BLaER1 (cell line): ENCODE results near the gene LRP6.

ENCODE experiments used
- H3K27ac ChIP-seq: shearing (Covaris generic); formaldehyde crosslinking; 2 replicates; pipeline ENCODE4 v1.8.1; 2022
- H3K27me3 ChIP-seq: shearing (Covaris generic); formaldehyde crosslinking; 2 replicates; pipeline ENCODE4 v1.8.1; 2022
- H3K36me3 ChIP-seq: shearing (Covaris generic); formaldehyde crosslinking; 2 replicates; pipeline ENCODE4 v1.8.1; 2022
- H3K4me1 ChIP-seq: shearing (Covaris generic); formaldehyde crosslinking; 2 replicates; pipeline ENCODE4 v1.8.1; 2022
- H3K4me2 ChIP-seq: shearing (Covaris generic); formaldehyde crosslinking; 2 replicates; pipeline ENCODE4 v1.8.1; 2022
- H3K4me3 ChIP-seq: shearing (Covaris generic); formaldehyde crosslinking; 2 replicates; pipeline ENCODE4 v1.8.1; 2022
- H3K9ac ChIP-seq: shearing (Covaris generic); formaldehyde crosslinking; 2 replicates; pipeline ENCODE4 v1.8.1; 2022
- H3K9me3 ChIP-seq: shearing (Covaris generic); formaldehyde crosslinking; 2 replicates; pipeline ENCODE4 v1.8.1; 2022
- H4K20me1 ChIP-seq: shearing (Covaris generic); formaldehyde crosslinking; 2 replicates; pipeline ENCODE4 v1.8.1; 2022
- Cebpa-rat ChIP-seq: shearing (Covaris generic); IDR thresholded peaks from 2 replicates; pipeline ENCODE4 v1.8.1; 2022

Gene LRP6

DNA sequence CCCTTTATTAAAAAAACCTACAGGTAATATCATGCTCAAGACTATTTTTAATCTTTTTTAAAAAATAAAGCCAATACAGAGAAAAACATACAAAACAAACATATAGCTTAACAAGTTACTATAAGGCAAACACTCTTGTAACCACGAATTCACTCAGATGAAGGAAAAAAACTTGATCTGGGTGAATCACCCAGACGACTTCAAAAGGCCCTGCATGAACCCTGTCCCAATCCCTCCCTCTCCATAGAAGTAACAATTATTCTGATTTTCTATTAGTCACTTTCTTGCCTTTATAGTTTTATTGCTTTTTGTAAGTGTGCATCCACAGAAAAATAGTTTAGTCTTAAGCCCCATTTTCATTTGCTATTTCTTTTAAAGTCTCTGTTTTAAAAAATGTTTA lies 72.6 kb downstream of the LRP6 start:
- H3K27ac ChIP-seq, result no peak overlapping the region
- no peak overlapping the region for H3K9ac ChIP-seq
- no peaks in the 10 kb centered on the region for H3K4me1 ChIP-seq
- no peak overlapping the region for H3K4me3 ChIP-seq
- no peak overlapping the region for H3K4me2 ChIP-seq
- H3K27me3 ChIP-seq, result no peaks in the 10 kb centered on the region
- H4K20me1 ChIP-seq, result peaks cover 17% of the 10 kb centered on the region; the same call in 1 of the 2 replicates
- no peak for TF ChIP-seq Cebpa-rat
- peaks cover 34% of the 10 kb centered on the region for H3K9me3 ChIP-seq
- H3K36me3 ChIP-seq, result peaks cover 47% of the 10 kb centered on the region

DNA sequence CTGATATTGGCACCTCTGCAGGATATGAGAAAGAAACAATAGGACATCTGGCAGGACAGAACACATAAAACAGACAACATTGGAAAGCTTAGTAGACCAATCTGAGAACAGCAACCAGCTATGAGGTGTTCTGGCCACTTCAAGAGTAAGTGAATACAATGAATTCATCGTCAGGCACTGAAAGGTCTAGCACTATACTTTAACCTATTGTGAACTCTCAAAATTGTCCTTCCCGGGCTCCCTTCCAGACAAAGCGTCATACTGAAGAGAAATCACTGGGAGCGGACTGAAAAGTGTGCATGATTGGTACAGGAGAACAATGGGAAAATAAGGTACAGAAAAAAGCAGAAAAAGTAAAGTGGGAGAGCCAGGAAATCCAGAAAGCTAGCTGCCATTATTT lies 75.8 kb downstream of the LRP6 start:
- no peak overlapping the region for H3K4me2 ChIP-seq
- H3K36me3 ChIP-seq, result peaks cover 34% of the 10 kb centered on the region
- peaks cover 17% of the 10 kb centered on the region; the same call in 1 of the 2 replicates for H4K20me1 ChIP-seq
- no peaks in the 10 kb centered on the region for H3K27me3 ChIP-seq
- H3K9ac ChIP-seq, result no peak overlapping the region
- no peak overlapping the region for H3K27ac ChIP-seq
- no peak overlapping the region for H3K4me3 ChIP-seq
- H3K4me1 ChIP-seq, result no peaks in the 10 kb centered on the region
- no peak for TF ChIP-seq Cebpa-rat
- H3K9me3 ChIP-seq, result peaks cover 5% of the 10 kb centered on the region; the same call in 1 of the 2 replicates

DNA sequence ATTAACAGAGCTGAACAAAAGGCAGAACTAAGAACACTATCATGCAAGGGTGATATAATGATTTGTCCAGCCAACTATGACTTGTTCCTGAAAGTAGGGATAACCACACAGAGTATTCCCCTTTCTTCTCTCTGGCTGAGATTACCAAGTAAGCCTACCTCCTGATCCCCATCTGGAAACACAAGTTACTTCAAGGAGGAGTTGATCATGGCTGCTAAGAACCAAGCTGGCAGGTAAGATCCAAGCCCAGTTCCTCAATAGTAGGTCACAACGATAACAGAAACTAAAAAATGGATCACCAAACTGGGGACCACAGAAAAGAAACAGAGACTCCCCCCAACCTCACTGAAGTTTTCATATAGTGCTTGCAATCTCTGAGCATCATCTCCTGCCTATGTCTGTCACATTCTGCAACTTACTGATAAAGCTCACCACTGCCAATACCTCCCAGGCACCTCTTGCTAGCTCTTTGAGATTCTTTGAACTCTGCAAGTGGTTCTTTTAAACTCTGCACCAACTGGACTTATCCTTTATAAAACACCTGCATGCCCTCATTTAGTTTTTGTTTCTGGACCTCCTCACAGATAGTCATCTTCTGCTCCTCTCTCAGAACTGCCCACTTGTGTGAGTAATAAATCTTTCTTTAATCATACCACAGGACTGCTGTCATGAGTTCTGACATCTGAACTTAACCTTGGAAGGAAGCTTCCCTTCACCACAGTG lies 76.6 kb downstream of the LRP6 start:
- TF ChIP-seq Cebpa-rat, result no peak
- no peak overlapping the region for H3K4me3 ChIP-seq
- H4K20me1 ChIP-seq, result peaks cover 20% of the 10 kb centered on the region; the same call in 1 of the 2 replicates
- no peak overlapping the region for H3K9ac ChIP-seq
- H3K27ac ChIP-seq, result no peak overlapping the region
- H3K27me3 ChIP-seq, result no peaks in the 10 kb centered on the region
- peaks cover 34% of the 10 kb centered on the region for H3K36me3 ChIP-seq
- H3K4me1 ChIP-seq, result no peaks in the 10 kb centered on the region
- H3K9me3 ChIP-seq, result no peaks in the 10 kb centered on the region; the same call in 1 of the 2 replicates
- H3K4me2 ChIP-seq, result no peak overlapping the region

DNA sequence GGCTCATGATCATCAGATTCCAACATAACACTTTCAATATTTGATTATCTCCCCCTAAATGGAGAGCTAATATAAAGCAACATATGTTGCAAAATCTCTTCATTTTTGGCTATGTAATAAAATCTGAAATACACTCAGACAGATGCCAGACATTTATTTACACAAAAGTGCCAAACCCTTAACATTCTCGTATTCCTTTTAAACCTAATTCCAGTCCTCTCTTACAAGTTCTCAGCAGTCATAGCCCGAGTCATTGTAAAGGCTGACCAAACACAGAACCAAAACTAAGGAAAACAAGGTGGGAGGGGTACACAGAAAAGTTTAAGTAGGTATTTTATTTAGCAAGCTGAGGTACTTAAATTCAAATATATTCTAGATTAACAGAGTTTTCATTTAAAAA lies 81.4 kb downstream of the LRP6 start:
- Histone ChIP-seq H3K27ac (no peak overlapping the region), H3K4me2 (no peak overlapping the region), H4K20me1 (peaks cover 19% of the 10 kb centered on the region; the same call in 1 of the 2 replicates), H3K27me3 (no peaks in the 10 kb centered on the region), H3K4me1 (no peaks in the 10 kb centered on the region), H3K9ac (no peak overlapping the region), H3K4me3 (no peak overlapping the region), H3K36me3 (peaks cover 47% of the 10 kb centered on the region), H3K9me3 (no peaks in the 10 kb centered on the region)
- TF ChIP-seq Cebpa-rat, result no peak

DNA sequence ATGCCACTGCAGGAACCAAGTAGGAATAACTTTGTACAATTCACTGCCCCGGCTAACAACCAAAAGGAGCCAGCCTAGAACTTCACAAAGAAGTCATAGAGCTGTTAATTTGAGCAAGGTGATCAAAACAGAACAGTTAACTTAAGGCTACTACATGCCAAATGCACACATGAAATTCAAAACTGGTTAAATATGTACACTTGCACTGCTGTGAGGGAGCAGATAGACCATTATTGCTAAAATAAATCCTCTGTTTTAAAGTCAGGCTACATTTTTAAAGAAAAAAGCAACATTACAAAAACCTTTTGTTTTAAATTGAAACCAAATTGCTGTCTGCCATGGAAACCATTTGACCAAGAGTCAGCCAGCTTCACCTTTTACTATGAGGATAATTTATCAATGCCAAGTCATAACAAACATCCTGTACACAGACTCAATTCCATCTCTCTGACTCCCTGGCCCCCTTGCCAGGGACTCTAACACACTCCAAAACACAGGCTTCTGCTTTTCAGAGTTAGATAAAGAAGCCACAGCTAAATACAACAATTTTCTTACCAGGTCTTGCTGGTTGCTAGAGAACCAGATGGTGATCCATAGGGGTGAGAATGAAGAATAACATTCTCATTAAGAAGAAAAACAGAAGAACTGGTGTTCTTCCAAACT lies 84.0 kb downstream of the LRP6 start:
- Histone ChIP-seq H3K27me3 (no peaks in the 10 kb centered on the region), H4K20me1 (peaks cover 19% of the 10 kb centered on the region; the same call in 1 of the 2 replicates), H3K36me3 (peaks cover 62% of the 10 kb centered on the region), H3K9me3 (no peaks in the 10 kb centered on the region), H3K4me3 (no peak overlapping the region), H3K9ac (no peak overlapping the region), H3K4me2 (no peak overlapping the region), H3K4me1 (no peaks in the 10 kb centered on the region), H3K27ac (no peak overlapping the region)
- TF ChIP-seq Cebpa-rat, result no peak

DNA sequence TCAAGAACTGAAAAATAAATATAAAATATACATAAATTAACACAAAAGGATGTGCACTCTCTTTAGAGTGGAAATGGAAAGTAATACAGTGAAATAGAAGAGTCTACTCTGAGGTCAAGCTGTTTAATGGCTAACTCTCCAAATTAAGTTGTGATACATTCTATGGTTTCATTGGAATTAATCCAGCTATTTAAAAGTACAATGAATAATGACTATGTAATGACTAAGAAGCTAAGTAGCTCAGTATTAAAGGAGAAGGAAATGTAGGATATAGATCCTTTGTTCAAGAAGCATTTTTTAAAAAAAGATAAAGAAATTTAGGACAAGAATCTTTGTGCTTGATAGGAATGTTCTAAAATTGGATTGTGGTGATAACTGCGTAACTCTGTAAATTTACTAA lies 85.3 kb downstream of the LRP6 start:
- Histone ChIP-seq H3K36me3 (peaks cover 59% of the 10 kb centered on the region), H3K4me3 (no peak overlapping the region), H3K9me3 (no peaks in the 10 kb centered on the region), H3K27me3 (no peaks in the 10 kb centered on the region), H3K9ac (no peak overlapping the region), H3K4me1 (no peaks in the 10 kb centered on the region), H4K20me1 (peaks cover 19% of the 10 kb centered on the region; the same call in 1 of the 2 replicates), H3K4me2 (no peak overlapping the region), H3K27ac (no peak overlapping the region)
- TF ChIP-seq Cebpa-rat, result no peak

DNA sequence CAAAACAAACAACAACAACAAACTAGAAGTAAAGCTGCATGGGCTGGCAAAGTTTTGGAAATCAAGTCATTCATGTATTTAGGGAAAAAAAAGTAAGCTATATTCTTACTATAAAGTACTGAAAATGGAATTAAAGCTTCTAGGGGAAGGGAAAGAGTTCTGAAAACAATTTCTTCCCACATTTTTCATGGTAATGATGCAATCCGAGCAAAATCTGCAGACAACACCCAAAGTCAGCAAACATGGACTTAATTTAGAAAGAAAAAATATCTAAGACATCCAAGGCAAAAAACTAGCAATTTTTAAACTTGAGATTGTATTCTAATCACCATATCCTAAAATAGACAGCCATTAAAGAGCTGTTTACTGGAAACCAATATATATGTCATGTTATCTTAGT lies 86.3 kb downstream of the LRP6 start:
- Histone ChIP-seq H3K4me1 (no peaks in the 10 kb centered on the region), H3K9ac (no peak overlapping the region), H4K20me1 (peaks cover 19% of the 10 kb centered on the region; the same call in 1 of the 2 replicates), H3K36me3 (peaks cover 50% of the 10 kb centered on the region), H3K4me2 (no peak overlapping the region), H3K9me3 (no peaks in the 10 kb centered on the region), H3K4me3 (no peak overlapping the region), H3K27ac (no peak overlapping the region), H3K27me3 (no peaks in the 10 kb centered on the region)
- no peak for TF ChIP-seq Cebpa-rat

DNA sequence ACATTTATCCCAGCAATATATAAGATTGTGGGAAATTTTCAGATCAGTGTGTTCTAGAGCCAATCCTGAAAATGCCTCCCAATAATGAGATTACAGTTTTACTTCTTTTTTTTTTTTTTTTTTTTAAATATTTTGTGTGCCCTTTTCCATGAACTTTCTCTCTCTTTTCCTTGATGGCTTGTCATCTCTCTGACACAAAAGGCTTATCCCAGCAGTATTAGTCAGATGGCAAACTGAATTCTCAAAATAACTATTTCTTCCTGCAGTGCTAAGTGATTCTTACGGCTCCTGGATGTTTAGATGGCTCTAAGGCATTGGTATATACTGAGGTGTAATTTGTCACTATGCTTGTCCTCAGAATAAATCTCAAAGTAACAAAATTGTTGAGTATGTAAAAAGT lies 86.7 kb downstream of the LRP6 start:
- no peak for TF ChIP-seq Cebpa-rat
- H3K27ac ChIP-seq, result no peak overlapping the region
- H3K9me3 ChIP-seq, result no peaks in the 10 kb centered on the region
- peaks cover 16% of the 10 kb centered on the region; the same call in 1 of the 2 replicates for H4K20me1 ChIP-seq
- no peaks in the 10 kb centered on the region for H3K4me1 ChIP-seq
- H3K9ac ChIP-seq, result no peak overlapping the region
- no peak overlapping the region for H3K4me3 ChIP-seq
- peaks cover 51% of the 10 kb centered on the region for H3K36me3 ChIP-seq
- H3K4me2 ChIP-seq, result no peak overlapping the region
- H3K27me3 ChIP-seq, result no peaks in the 10 kb centered on the region

DNA sequence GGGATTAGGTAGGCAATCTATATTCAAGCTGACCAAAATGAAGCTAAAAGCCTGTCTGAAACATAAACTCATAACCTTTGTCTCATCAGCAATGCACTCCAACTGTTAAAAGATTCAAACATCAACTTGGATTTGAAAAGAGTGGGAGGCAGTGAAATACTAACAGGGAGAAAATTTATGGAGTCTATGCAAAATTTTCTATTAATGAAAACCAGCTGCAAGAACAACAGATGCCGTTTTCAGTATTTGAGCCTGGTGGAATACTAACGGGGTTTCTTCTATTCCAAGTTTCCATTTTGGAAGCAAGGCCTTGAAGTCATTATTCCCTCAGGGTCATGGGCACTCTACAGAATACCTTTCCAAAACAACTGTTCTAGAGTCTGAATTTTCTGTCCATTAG lies 88.3 kb downstream of the LRP6 start:
- Histone ChIP-seq H3K9me3 (no peaks in the 10 kb centered on the region), H4K20me1 (peaks cover under 1% of the 10 kb centered on the region; the same call in 1 of the 2 replicates), H3K9ac (no peak overlapping the region), H3K36me3 (peaks cover 63% of the 10 kb centered on the region), H3K4me1 (peaks cover under 1% of the 10 kb centered on the region; the same call in 1 of the 2 replicates), H3K27ac (no peak overlapping the region), H3K27me3 (no peaks in the 10 kb centered on the region), H3K4me2 (no peak overlapping the region), H3K4me3 (no peak overlapping the region)
- no peak for TF ChIP-seq Cebpa-rat

DNA sequence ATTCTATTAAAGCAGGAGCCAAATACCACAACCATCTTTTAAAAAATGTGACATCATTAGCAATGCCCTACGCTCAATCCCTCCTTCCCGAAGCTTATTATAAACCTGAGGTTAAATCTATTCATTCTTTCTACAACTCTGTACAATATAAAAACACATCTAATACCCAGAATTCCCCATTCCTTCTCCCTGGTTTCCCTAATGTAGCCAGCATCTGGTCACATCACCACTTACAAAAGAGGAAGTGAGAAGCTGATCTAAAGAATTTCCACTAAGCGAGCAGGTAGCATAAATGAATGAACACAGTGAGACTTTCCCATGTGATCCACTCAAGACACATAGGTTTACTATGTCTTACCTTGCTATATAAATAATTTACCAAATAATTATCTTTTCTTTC lies 90.4 kb downstream of the LRP6 start:
- Histone ChIP-seq H3K4me2 (no peak overlapping the region), H3K4me3 (no peak overlapping the region), H3K27ac (no peak overlapping the region), H3K9me3 (no peaks in the 10 kb centered on the region), H3K4me1 (peaks cover 20% of the 10 kb centered on the region), H3K9ac (no peak overlapping the region), H3K27me3 (no peaks in the 10 kb centered on the region), H3K36me3 (peaks cover 57% of the 10 kb centered on the region), H4K20me1 (peaks cover 15% of the 10 kb centered on the region)
- no peak for TF ChIP-seq Cebpa-rat
